IPS-18a (cell line): ENCODE data around the gene TECTA.
"Not testable (repeated sequence)": the region's sequence is repeated elsewhere in the genome, so short reads cannot be mapped to it uniquely, and the experiment has no call there.

Experiments
- H3K27ac ChIP-seq: one replicate; pipeline ENCODE4 v1.5.1; 2013; ENCODE audit warnings: low read length
- H3K27me3 ChIP-seq: one replicate; pipeline ENCODE4 v1.6.1; 2013; ENCODE audit warnings: mild to moderate bottlenecking, low read length; ENCODE audit not compliant: control insufficient read depth, insufficient read depth
- H3K36me3 ChIP-seq: one replicate; pipeline ENCODE4 v1.6.1; 2013; ENCODE audit warnings: low read depth, low read length; ENCODE audit not compliant: control insufficient read depth
- H3K4me1 ChIP-seq: one replicate; pipeline ENCODE4 v1.6.1; 2013; ENCODE audit warnings: low read depth, low read length; ENCODE audit not compliant: control insufficient read depth
- H3K4me3 ChIP-seq: one replicate; pipeline ENCODE4 v1.5.1; 2013; ENCODE audit warnings: low read length
- H3K9ac ChIP-seq: one replicate; pipeline ENCODE4 v1.6.1; 2013; ENCODE audit warnings: mild to moderate bottlenecking, low read length, moderate library complexity
- H3K9me3 ChIP-seq: one replicate; pipeline ENCODE4 v1.6.1; 2013; ENCODE audit warnings: low read depth, low read length; ENCODE audit not compliant: control insufficient read depth

TECTA gene

GRCh38 chr11:121154486-121155314, 53.7 kb downstream of the TECTA start:
- H3K27ac ChIP-seq, result no peak overlapping the region
- no peaks in the 10 kb centered on the region for H3K9me3 ChIP-seq
- no peak overlapping the region for H3K9ac ChIP-seq
- no peaks in the 10 kb centered on the region for H3K36me3 ChIP-seq
- H3K4me1 ChIP-seq, result peaks cover 4% of the 10 kb centered on the region
- no peak overlapping the region for H3K4me3 ChIP-seq
- H3K27me3 ChIP-seq, result no peaks in the 10 kb centered on the region

GRCh38 chr11:121157756-121158155, 56.7 kb downstream of the TECTA start:
- Histone ChIP-seq H3K4me3 (no peak overlapping the region), H3K36me3 (no peaks in the 10 kb centered on the region), H3K9me3 (no peaks in the 10 kb centered on the region), H3K27me3 (no peaks in the 10 kb centered on the region), H3K4me1 (peaks cover 4% of the 10 kb centered on the region), H3K27ac (no peak overlapping the region), H3K9ac (no peak overlapping the region)

- Histone ChIP-seq H3K9me3 (no peaks in the 10 kb centered on the region), H3K27ac (no peak overlapping the region), H3K36me3 (no peaks in the 10 kb centered on the region), H3K27me3 (no peaks in the 10 kb centered on the region), H3K4me3 (no peak overlapping the region), H3K4me1 (peaks cover 2% of the 10 kb centered on the region), H3K9ac (no peak overlapping the region)
These were observed 58.7 kb downstream of the TECTA start for GRCh38 chr11:121159741-121160140.

- Histone ChIP-seq H3K36me3 (no peaks in the 10 kb centered on the region), H3K27me3 (no peaks in the 10 kb centered on the region), H3K9ac (no peak overlapping the region), H3K9me3 (no peaks in the 10 kb centered on the region), H3K4me3 (no peak overlapping the region), H3K4me1 (peaks cover 5% of the 10 kb centered on the region), H3K27ac (no peak overlapping the region)
These were observed 60.4 kb downstream of the TECTA start for GRCh38 chr11:121161349-121161917.

GRCh38 chr11:121163658-121164308, 62.7 kb downstream of the TECTA start:
- H3K9ac ChIP-seq, result no peak overlapping the region
- peaks cover 9% of the 10 kb centered on the region for H3K4me1 ChIP-seq
- H3K27ac ChIP-seq, result no peak overlapping the region
- no peaks in the 10 kb centered on the region for H3K27me3 ChIP-seq
- no peaks in the 10 kb centered on the region for H3K9me3 ChIP-seq
- no peaks in the 10 kb centered on the region for H3K36me3 ChIP-seq
- no peak overlapping the region for H3K4me3 ChIP-seq

- H3K27ac ChIP-seq, H3K36me3 ChIP-seq, H3K9ac ChIP-seq, H3K9me3 ChIP-seq, H3K27me3 ChIP-seq, H3K4me3 ChIP-seq, H3K4me1 ChIP-seq: not testable (repeated sequence)
These were observed 76.6 kb downstream of the TECTA start for GRCh38 chr11:121177629-121178028.

GRCh38 chr11:121179306-121179705, 78.3 kb downstream of the TECTA start:
- Histone ChIP-seq H3K27me3 (no peaks in the 10 kb centered on the region), H3K27ac (no peak overlapping the region), H3K9ac (no peak overlapping the region), H3K4me1 (no peaks in the 10 kb centered on the region), H3K36me3 (no peaks in the 10 kb centered on the region), H3K4me3 (no peak overlapping the region), H3K9me3 (peaks cover 6% of the 10 kb centered on the region)

- Histone ChIP-seq H3K9me3 (peaks cover 6% of the 10 kb centered on the region), H3K27ac (no peak overlapping the region), H3K4me1 (no peaks in the 10 kb centered on the region), H3K36me3 (no peaks in the 10 kb centered on the region), H3K9ac (no peak overlapping the region), H3K4me3 (no peak overlapping the region), H3K27me3 (no peaks in the 10 kb centered on the region)
These were observed 79.1 kb downstream of the TECTA start for GRCh38 chr11:121180183-121180582.

GRCh38 chr11:121188776-121189175, 87.7 kb downstream of the TECTA start:
- no peaks in the 10 kb centered on the region for H3K9me3 ChIP-seq
- H3K27me3 ChIP-seq, result no peaks in the 10 kb centered on the region
- H3K27ac ChIP-seq, result no peak overlapping the region
- H3K4me3 ChIP-seq, result no peak overlapping the region
- no peaks in the 10 kb centered on the region for H3K36me3 ChIP-seq
- H3K4me1 ChIP-seq, result no peaks in the 10 kb centered on the region
- no peak overlapping the region for H3K9ac ChIP-seq

- H3K9ac ChIP-seq, result no peak overlapping the region
- H3K27me3 ChIP-seq, result no peaks in the 10 kb centered on the region
- H3K4me3 ChIP-seq, result no peak overlapping the region
- no peaks in the 10 kb centered on the region for H3K4me1 ChIP-seq
- no peak overlapping the region for H3K27ac ChIP-seq
- H3K9me3 ChIP-seq, result no peaks in the 10 kb centered on the region
- H3K36me3 ChIP-seq, result no peaks in the 10 kb centered on the region
These were observed 90.8 kb downstream of the TECTA start for GRCh38 chr11:121191818-121192217.

- Histone ChIP-seq H3K36me3 (no peaks in the 10 kb centered on the region), H3K9me3 (no peaks in the 10 kb centered on the region), H3K9ac (no peak overlapping the region), H3K27ac (no peak overlapping the region), H3K4me1 (peaks cover 23% of the 10 kb centered on the region), H3K27me3 (no peaks in the 10 kb centered on the region), H3K4me3 (no peak overlapping the region)
These were observed 93.9 kb downstream of the TECTA start for GRCh38 chr11:121194731-121195596.
